Naive thymus-derived CD8-positive, alpha-beta T cell (primary cell): ENCODE measurements around the gene SIPA1L3. TPM values are rescaled to one million over a fixed set of nuclear protein-coding genes. Genes with fewer than 3 reads are reported as not detected.
A peak's percentile ranks its signal among the peaks of the same experiment; 100 is the strongest.

Experiments used
- ATAC-seq, 2 donors: fragments of 150-1000 bp; cut with Tn5 transposase in 1 of 2; sonication (Bioruptor Pico), chemical (Tn5 transposase) in 1 of 2; 1 replicate in 1 of 2; 2 replicates in 1 of 2; pipeline ENCODE4 v1.10.0; 2021; ENCODE audit warnings: mild to moderate bottlenecking in 2 of 2, moderate library complexity in 2 of 2
- POLR2A ChIA-PET: fragments of 350-600 bp; sonication (Branson Sonifier 250); formaldehyde crosslinking; loops from one replicate; lab custom pipeline; 2021; ENCODE audit warnings: antibody characterized with exemption; lab: Charles Lee
- DNase-seq, 10 donors: peaks; one replicate each; pipeline versions ENCODE4 v3.0.0 to v3.0.0-alpha.2; 2020 to 2022
- H3K27ac Mint-ChIP-seq, 10 donors: one replicate each; pipeline ENCODE4 v1.8.0; 2020 to 2022; ENCODE audit warnings: mild to moderate bottlenecking in 10 of 10, mixed read lengths in 10 of 10, moderate library complexity in 4 of 10, inconsistent platforms in 1 of 10
- H3K27me3 Mint-ChIP-seq, 5 donors: one replicate each; pipeline ENCODE4 v1.8.0; 2021 to 2022; ENCODE audit warnings: mixed read lengths in 5 of 5
- H3K36me3 Mint-ChIP-seq, 3 donors: one replicate each; pipeline ENCODE4 v1.8.0; 2020 to 2022; ENCODE audit warnings: mixed read lengths in 3 of 3, mild to moderate bottlenecking in 2 of 3, inconsistent platforms in 1 of 3
- H3K4me1 Mint-ChIP-seq, 4 donors: one replicate each; pipeline ENCODE4 v1.8.0; 2021 to 2022; ENCODE audit warnings: mixed read lengths in 4 of 4
- H3K4me3 Mint-ChIP-seq, 10 donors: one replicate each; pipeline ENCODE4 v1.8.0; 2020 to 2022; ENCODE audit warnings: mild to moderate bottlenecking in 10 of 10, mixed read lengths in 10 of 10, moderate library complexity in 6 of 10, inconsistent platforms in 1 of 10
- H3K9me3 Mint-ChIP-seq, 9 donors: one replicate each; pipeline ENCODE4 v1.8.0; 2020 to 2022; ENCODE audit warnings: mixed read lengths in 9 of 9, mild to moderate bottlenecking in 3 of 9, inconsistent platforms in 1 of 9, moderate library complexity in 1 of 9
- polyA plus RNA-seq, 3 donors: library from polyadenylated mRNA; unstranded; fragments of 300-500 nt; fragmentation: Illumina TruSeq; gene quantifications; one replicate each; pipeline ENCODE4 v1.2.3, GENCODE V29; 2021
- total RNA-seq, 8 experiments: library from RNA in 2 of 8; stranded (reverse) in 2 of 8; gene quantifications; one replicate each; pipeline ENCODE4 v1.2.3 and lab custom pipeline; 2021 to 2026

The SIPA1L3 gene
- total and polyA plus RNA-seq, 5 experiments from 2014 or later: 0.66 to 34.5 (median 1.6) TPM

GRCh38 chr19:38252385-38252784 lies 345.4 kb downstream of the SIPA1L3 start:
- Mint-ChIP-seq H3K4me3 (peak overlapping the region in 1 of 10 donors; percentile 15), H3K4me1 (peaks cover 3 to 31% (median 5%) of the 10 kb centered on the region in 4 donors), H3K27ac (peak overlapping the region in 1 of 10 donors; percentile 11), H3K9me3 (no peaks in the 10 kb centered on the region), H3K36me3 (no peaks in the 10 kb centered on the region), H3K27me3 (peaks cover 12 to 33% (median 15%) of the 10 kb centered on the region in 5 donors)
- POLR2A ChIA-PET: no interaction called here
- ATAC-seq: no peak
- DNase-seq: no peak

DNA sequence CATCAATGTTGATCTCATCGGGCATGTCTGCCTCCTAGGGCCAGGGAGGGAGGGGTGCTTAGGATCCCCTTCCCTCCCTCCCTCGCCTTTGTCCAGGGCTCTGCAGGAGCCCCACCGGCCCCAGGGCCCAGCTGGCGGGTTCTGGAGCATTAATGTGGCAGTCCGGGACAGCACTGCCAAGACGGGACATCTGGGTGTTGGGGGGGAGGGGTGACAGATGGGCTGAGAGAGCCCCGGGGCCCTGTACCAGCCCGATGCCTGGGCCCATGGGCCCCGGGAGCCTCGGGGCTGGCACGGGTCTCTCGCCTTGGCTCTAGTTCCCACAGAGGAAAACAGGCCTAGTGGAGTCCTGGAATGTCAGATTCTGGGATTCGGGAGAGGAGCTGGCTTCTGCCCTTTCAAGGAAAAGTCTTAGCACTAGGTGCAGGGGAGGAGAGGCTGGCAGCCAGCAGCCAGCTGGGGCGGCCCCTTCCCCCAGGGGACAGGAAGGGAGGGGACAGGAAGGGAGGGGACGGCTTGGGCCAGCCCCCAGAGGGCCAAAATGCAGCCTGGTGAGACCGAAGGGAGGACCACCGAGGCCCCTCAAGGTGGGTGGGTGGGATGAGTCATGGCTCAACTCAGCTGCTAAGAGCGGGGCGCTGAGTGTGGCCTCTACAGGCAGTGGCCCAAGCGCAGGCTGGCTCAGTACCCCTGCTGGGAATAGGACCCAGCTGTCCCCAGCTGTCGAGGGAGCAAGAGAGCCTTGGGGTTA lies 346.1 kb downstream of the SIPA1L3 start:
- no peak for ATAC-seq
- POLR2A ChIA-PET: no interaction called here
- no peak overlapping the region for H3K27ac Mint-ChIP-seq
- H3K4me1 Mint-ChIP-seq: peaks cover 3 to 31% (median 5%) of the 10 kb centered on the region in 4 donors
- no peaks in the 10 kb centered on the region for H3K36me3 Mint-ChIP-seq
- H3K27me3 Mint-ChIP-seq: peaks cover 14 to 36% (median 16%) of the 10 kb centered on the region in 5 donors
- no peaks in the 10 kb centered on the region for H3K9me3 Mint-ChIP-seq
- peak overlapping the region in 1 of 10 donors; percentile 28 for H3K4me3 Mint-ChIP-seq
- DNase-seq: no peak

DNA sequence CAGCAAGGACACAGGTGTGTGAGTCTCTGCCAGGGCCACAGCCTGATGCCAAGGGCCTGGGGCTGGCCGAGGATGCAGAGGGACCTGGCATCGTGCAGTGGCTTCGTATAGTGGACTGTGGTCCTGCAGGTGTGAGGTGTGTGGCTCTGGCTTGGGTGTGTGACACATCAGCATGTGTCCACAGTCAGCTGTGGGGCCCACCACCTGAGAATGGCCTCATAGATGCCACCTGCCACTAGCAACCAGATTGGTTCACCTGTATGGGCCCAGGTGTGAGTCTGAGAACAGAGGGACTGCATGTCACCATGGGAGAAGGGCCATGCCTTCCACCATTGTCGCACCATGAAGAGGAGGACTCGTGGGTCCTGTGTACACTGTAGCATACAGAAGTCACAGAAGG lies 346.8 kb downstream of the SIPA1L3 start:
- DNase-seq (no peak), ATAC-seq (no peak)
- POLR2A ChIA-PET: no interaction called here
- H3K27me3 Mint-ChIP-seq: peaks cover 14 to 40% (median 17%) of the 10 kb centered on the region in 5 donors
- H3K4me1 Mint-ChIP-seq: peaks cover 3 to 31% (median 5%) of the 10 kb centered on the region in 4 donors
- H3K36me3 Mint-ChIP-seq: no peaks in the 10 kb centered on the region
- H3K27ac Mint-ChIP-seq: no peak overlapping the region
- peak overlapping the region in 1 of 10 donors; percentile 28 for H3K4me3 Mint-ChIP-seq
- no peaks in the 10 kb centered on the region for H3K9me3 Mint-ChIP-seq

DNA sequence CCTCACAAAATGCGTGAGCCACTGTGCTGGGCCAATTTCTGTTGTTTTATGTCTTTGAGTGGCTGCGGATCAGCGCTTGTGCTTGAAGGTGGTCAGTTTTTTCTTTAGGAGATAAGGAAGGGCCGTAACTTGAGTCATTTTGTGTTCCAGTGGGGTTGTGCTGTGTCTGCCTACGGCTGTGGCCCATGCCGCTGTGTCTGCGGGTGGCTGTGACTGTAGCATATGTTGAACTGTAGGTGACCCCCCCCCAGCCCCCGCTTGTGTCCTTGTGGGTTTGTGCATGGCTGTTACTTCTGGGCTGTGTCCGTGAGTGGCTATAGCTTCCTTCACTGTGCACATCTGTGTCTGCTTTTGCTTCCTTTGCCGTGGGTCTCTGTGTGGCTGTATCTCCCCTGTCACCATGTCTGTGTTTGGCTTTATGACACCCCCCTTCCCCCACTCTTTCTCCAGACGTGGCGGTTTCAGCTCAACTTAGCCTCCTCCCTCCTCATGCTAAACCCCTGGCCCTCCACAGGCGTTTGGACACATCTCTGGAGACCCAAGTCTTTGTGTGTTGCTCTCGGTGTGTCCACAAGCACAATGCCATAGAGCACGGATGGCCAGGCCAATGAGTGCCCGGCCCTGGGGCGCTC lies 348.5 kb downstream of the SIPA1L3 start:
- no peak for DNase-seq
- peaks cover 15 to 44% (median 17%) of the 10 kb centered on the region in 5 donors for H3K27me3 Mint-ChIP-seq
- ATAC-seq: no peak
- H3K9me3 Mint-ChIP-seq: no peaks in the 10 kb centered on the region
- POLR2A ChIA-PET: no interaction called here
- H3K4me1 Mint-ChIP-seq: peaks cover 3 to 31% (median 5%) of the 10 kb centered on the region in 4 donors
- H3K4me3 Mint-ChIP-seq: peak overlapping the region in 2 of 10 donors; percentile 25 to 71
- H3K27ac Mint-ChIP-seq: peak overlapping the region in 1 of 10 donors; percentile 35
- H3K36me3 Mint-ChIP-seq: no peaks in the 10 kb centered on the region

Other genes with a start within 250 kb of the SIPA1L3 start
- 10 to 100 TPM; 12.2 TPM for gene ZNF607, start 187.4 kb upstream of the SIPA1L3 start, total RNA-seq
- gene ZNF607, start 187.4 kb upstream of the SIPA1L3 start, polyA plus RNA-seq: 1 to 10 TPM; 1.9 to 7.9 (median 3.7) TPM
- 10 to 100 TPM; 31.1 to 37.8 TPM for gene ZNF573, start 127.6 kb upstream of the SIPA1L3 start, total RNA-seq
- 10 to 100 TPM in 2 of 3 donors, 1 to 10 TPM in 1; 6.7 to 14.0 (median 13.6) TPM for gene ZNF573, start 127.6 kb upstream of the SIPA1L3 start, polyA plus RNA-seq
- gene WDR87, start 614 bp upstream of the SIPA1L3 start, total RNA-seq: not detected
- gene WDR87, start 614 bp upstream of the SIPA1L3 start, polyA plus RNA-seq: not detected